Lower lobe of right lung (tissue), 2 donors: ENCODE results near the gene LDB3. TPM values are rescaled to one million over a fixed set of nuclear protein-coding genes. Genes with fewer than 3 reads are reported as not detected.

ENCODE experiments used
- ATAC-seq, 2 donors: fragments of 200-7000 bp; cut with Tn5 transposase; one replicate each; pipeline ENCODE4 v1.9.1; 2020 to 2022; ENCODE audit warnings: mild to moderate bottlenecking in 2 of 2, moderate library complexity in 2 of 2
- DNase-seq: peaks from one replicate; pipeline ENCODE4 v3.0.0-alpha.2; 2020
- H3K27ac ChIP-seq: fragments of 200-600 bp; one replicate; pipeline ENCODE4 v1.8.0; 2022
- H3K27me3 ChIP-seq: fragments of 200-600 bp; one replicate; pipeline ENCODE4 v1.8.0; 2022; ENCODE audit warnings: low read depth
- H3K36me3 ChIP-seq: fragments of 200-600 bp; one replicate; pipeline ENCODE4 v1.8.0; 2022; ENCODE audit warnings: mild to moderate bottlenecking
- H3K4me1 ChIP-seq: fragments of 200-600 bp; one replicate; pipeline ENCODE4 v1.8.0; 2022
- H3K4me3 ChIP-seq: fragments of 200-600 bp; one replicate; pipeline ENCODE4 v1.8.0; 2022; ENCODE audit warnings: mild to moderate bottlenecking
- H3K9me3 ChIP-seq: fragments of 200-600 bp; one replicate; pipeline ENCODE4 v1.8.0; 2022
- intact Hi-C: fragments of 100-400 bp; cut with DNase I; formaldehyde crosslinking; loops from one replicate; pipeline ENCODE4 v1.11.0; 2022
- total RNA-seq: library from RNA; stranded (reverse); fragmentation: NEBNext Ultra II Directional; extraction: Animal tissue kit (Norgen Biotek cat#: 25700); gene quantifications from one replicate; pipeline ENCODE4 v1.2.1, GENCODE V29; 2021
- TF ChIP-seq, protein P1 (sequence below): fragments of 200-600 bp; IDR thresholded peaks from one replicate; pipeline ENCODE4 v1.8.0; 2022; ENCODE audit warnings: antibody characterized with exemption, mild to moderate bottlenecking
- donor health status: DM: no; HTN: yes; CAD: no; lungs with severe emphysema.

Gene LDB3
- total RNA-seq, 1 donor from 2014 or later = 2.2 TPM

DNA sequence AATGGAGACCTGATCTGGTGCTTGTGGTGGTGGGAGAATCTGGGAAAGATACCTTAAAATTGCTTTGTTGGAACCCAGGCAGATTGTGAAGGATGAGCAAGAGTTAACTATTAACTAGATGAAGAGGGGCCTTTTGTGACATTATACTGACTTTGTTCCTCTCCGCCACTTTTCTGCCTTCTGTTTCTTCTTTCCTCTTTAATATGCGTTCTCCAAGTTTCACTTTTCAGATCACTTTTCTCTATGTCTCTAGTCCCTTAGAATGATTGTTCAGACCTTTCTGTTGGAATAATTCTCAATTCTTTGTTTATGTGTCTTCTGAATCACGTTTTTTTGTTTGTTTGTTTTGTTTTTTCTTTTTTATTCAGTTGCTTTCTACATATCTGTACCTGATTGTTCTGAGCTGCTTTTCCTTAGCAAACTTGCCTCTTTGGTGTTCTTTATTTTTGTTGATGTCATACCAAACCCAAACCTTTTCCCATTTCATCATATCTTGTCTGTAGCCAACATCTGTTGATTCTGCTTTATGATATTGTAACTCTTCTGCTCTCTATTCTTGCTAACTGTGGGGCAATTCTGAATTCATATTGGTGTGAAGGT is 90.9 kb downstream of the LDB3 start:
- H3K9me3 ChIP-seq = no peaks in the 10 kb centered on the region
- H3K36me3 ChIP-seq = no peaks in the 10 kb centered on the region
- ATAC-seq = no peak
- peaks cover 7% of the 10 kb centered on the region for H3K4me1 ChIP-seq
- TF ChIP-seq, protein P1, sequence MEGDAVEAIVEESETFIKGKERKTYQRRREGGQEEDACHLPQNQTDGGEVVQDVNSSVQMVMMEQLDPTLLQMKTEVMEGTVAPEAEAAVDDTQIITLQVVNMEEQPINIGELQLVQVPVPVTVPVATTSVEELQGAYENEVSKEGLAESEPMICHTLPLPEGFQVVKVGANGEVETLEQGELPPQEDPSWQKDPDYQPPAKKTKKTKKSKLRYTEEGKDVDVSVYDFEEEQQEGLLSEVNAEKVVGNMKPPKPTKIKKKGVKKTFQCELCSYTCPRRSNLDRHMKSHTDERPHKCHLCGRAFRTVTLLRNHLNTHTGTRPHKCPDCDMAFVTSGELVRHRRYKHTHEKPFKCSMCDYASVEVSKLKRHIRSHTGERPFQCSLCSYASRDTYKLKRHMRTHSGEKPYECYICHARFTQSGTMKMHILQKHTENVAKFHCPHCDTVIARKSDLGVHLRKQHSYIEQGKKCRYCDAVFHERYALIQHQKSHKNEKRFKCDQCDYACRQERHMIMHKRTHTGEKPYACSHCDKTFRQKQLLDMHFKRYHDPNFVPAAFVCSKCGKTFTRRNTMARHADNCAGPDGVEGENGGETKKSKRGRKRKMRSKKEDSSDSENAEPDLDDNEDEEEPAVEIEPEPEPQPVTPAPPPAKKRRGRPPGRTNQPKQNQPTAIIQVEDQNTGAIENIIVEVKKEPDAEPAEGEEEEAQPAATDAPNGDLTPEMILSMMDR = no peak
- H3K27ac ChIP-seq = no peak overlapping the region
- peaks cover 21% of the 10 kb centered on the region for H3K27me3 ChIP-seq
- intact Hi-C loops = no loop called here
- no peak for DNase-seq
- peak overlapping the region; percentile 82 for H3K4me3 ChIP-seq

DNA sequence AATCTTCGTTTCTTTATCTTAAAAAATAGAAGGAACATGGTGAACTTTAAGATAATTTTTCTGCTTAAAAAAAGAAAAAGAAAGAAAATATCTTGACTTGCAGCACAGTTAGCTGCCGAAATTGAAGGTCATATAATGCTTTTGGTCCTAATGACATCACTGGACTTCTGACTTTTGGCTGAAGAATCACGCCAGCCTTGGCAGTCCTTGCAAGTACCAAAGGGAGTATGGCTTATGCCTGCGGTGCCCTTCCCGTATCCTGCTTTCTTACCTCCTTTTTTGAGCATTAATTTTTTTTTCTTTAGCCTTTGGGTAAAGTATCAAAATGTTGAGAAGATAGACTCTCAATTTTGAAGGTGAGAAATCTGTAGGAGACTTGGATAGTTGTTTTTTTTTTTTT is 95.1 kb downstream of the LDB3 start:
- no peak overlapping the region for H3K27ac ChIP-seq

DNA sequence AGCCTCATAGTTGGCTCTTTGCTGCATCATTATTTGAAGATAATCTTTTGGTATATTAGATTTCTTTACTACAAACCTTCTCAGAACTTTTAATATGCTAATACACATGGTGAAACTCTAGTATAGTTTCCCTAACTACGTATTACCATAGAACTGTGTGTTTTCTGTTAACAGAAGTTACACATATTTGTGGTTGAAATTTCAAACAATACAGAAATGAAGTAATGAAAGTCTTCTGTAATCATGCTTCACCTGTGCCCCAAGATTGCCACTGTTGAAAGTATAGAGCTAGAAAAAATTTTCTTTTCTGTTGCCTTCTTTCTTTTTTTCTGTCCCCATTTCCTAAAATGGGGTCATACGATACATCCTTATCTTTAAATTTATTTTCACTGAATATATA is 97.2 kb downstream of the LDB3 start:
- H3K27me3 ChIP-seq = no peaks in the 10 kb centered on the region
- H3K9me3 ChIP-seq = no peaks in the 10 kb centered on the region
- H3K4me1 ChIP-seq = peaks cover 11% of the 10 kb centered on the region
- no peaks in the 10 kb centered on the region for H3K36me3 ChIP-seq
- H3K27ac ChIP-seq = no peak overlapping the region
- ATAC-seq (no peak), DNase-seq (no peak)
- TF ChIP-seq, protein P1 = no peak
- intact Hi-C loops = no loop called here
- H3K4me3 ChIP-seq = no peak overlapping the region

More for the DNA sequence above, 95.1 kb downstream of the LDB3 start:
- no peaks in the 10 kb centered on the region for H3K36me3 ChIP-seq
- DNase-seq (no peak), ATAC-seq (no peak)
- no peaks in the 10 kb centered on the region for H3K9me3 ChIP-seq
- intact Hi-C loops = no loop called here
- H3K27me3 ChIP-seq = peaks cover 5% of the 10 kb centered on the region
- no peak overlapping the region for H3K4me3 ChIP-seq
- TF ChIP-seq, protein P1 = no peak
- H3K4me1 ChIP-seq = no peaks in the 10 kb centered on the region

DNA sequence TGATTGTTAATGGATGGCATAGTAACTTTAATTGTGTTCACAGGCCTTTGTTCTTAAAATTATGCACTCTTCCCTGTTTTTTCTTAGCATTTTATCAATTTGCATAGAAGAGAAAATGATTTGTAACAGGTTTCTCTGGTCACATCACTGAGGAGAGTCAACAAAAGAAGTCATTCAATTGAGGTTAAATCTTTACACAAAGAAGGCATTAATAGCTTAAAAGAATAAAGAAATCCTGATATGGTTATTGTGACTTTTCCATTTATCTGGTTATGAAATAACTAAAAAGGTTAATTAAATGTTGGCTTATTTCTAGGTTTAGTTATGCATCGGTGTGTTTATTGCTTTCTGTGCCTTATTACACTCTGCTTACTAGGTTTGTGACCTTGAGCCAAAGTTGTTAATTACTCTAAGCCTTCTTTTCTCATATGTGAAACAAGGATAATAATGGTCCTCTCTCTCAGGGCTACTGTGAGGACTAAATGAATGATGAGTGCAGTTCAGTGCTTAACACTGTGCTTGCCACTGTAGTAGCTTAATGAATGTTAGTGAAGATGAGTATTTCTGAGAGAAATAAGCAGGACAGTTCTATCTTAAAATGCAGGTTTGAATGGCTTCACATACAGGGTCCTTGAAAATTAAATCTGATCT is 100.2 kb downstream of the LDB3 start:
- Histone ChIP-seq H3K27me3 (no peaks in the 10 kb centered on the region), H3K4me1 (peaks cover 19% of the 10 kb centered on the region), H3K36me3 (no peaks in the 10 kb centered on the region), H3K27ac (no peak overlapping the region), H3K4me3 (no peak overlapping the region), H3K9me3 (no peaks in the 10 kb centered on the region)
- ATAC-seq = no peak
- intact Hi-C loops = no loop called here
- DNase-seq = no peak
- TF ChIP-seq, protein P1 = no peak

DNA sequence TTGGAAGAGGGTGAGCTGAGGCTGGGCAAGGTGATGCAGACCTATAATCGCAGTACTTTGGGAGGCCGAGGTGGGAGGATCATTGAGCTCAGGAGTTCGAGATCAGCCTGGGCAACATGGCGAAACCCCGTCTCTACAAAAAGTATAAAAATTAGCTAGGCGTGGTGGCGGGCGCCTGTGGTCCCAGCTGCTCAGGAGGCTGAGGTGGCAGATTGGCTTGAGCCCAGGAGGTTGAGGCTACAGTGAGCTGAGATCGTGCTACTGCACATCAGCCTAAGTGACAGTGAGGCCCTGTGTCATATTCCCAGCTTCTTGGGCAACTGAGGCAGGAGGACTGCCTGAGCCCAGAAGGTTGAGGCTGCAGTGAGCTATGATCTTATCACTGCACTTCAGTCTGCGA is 101.7 kb downstream of the LDB3 start:
- no peaks in the 10 kb centered on the region for H3K9me3 ChIP-seq
- H3K4me3 ChIP-seq = no peak overlapping the region
- ATAC-seq (no peak), DNase-seq (no peak)
- intact Hi-C loops = no loop called here
- peaks cover 22% of the 10 kb centered on the region for H3K4me1 ChIP-seq
- no peak overlapping the region for H3K27ac ChIP-seq
- no peaks in the 10 kb centered on the region for H3K36me3 ChIP-seq
- TF ChIP-seq, protein P1 = no peak
- no peaks in the 10 kb centered on the region for H3K27me3 ChIP-seq
